AG09319 (cell line): ENCODE measurements around the gene KIRREL3.

ENCODE experiments used
- DNase-seq: peaks from one replicate; pipeline ENCODE4 v3.0.0-alpha.2; 2010; ENCODE audit warnings: low read depth; ENCODE audit errors: extremely low read depth
- CTCF ChIP-seq: IDR thresholded peaks from 2 replicates; pipeline ENCODE4 v1.5.1; 2011; ENCODE audit warnings: low read depth, mild to moderate bottlenecking, inconsistent platforms, low read length, moderate library complexity

Gene KIRREL3

GRCh38 chr11:126603486-126603885 is 397.1 kb downstream of the KIRREL3 start:
- no peak for DNase-seq
- no peak for TF ChIP-seq CTCF

GRCh38 chr11:126602993-126603392 is 397.6 kb downstream of the KIRREL3 start:
- DNase-seq: no peak
- TF ChIP-seq CTCF: no peak

GRCh38 chr11:126602349-126602940 is 398.1 kb downstream of the KIRREL3 start:
- no peak for DNase-seq
- TF ChIP-seq CTCF: no peak

GRCh38 chr11:126601550-126602215 is 398.9 kb downstream of the KIRREL3 start:
- TF ChIP-seq CTCF: no peak
- DNase-seq: no peak

- no peak for TF ChIP-seq CTCF
- DNase-seq: no peak
These were observed 399.4 kb downstream of the KIRREL3 start for GRCh38 chr11:126601136-126601535.

- no peak for TF ChIP-seq CTCF
- no peak for DNase-seq
These were observed 401.2 kb downstream of the KIRREL3 start for GRCh38 chr11:126599217-126599897.
